ENCODE measurements around the gene ATRX.
"Not testable (repeated sequence)": the region's sequence is repeated elsewhere in the genome, so short reads cannot be mapped to it uniquely, and the experiment has no call there.

ATRX gene

GRCh38 chrX:77505227-77505626 is 280.8 kb downstream of the ATRX start:
- DNase-seq (ENCODE audit: extremely low spot score) = no peak
- POLR2A ChIA-PET = no interaction called here
- CTCF ChIA-PET = interaction anchor here (1.4 kb wide), 1 partner anchor 14 kb away, joined by 3 read pairs; no protein-coding TSS in a partner anchor
- TF ChIP-seq CTCF (IDR thresholded peaks at IDR 0.05; ENCODE audit: control extremely low read depth, extremely low read depth, low read depth, missing control alignments) = no peak

- no peak for TF ChIP-seq CTCF (IDR thresholded peaks at IDR 0.05; ENCODE audit: control extremely low read depth, extremely low read depth, low read depth, missing control alignments)
- ChIA-PET CTCF (no interaction called here), POLR2A (no interaction called here)
- no peak for DNase-seq (ENCODE audit: extremely low spot score)
Observed at GRCh38 chrX:77502951-77503525, 283.0 kb downstream of the ATRX start.

- CTCF ChIA-PET; DNase-seq (ENCODE audit: extremely low spot score); POLR2A ChIA-PET: not testable (repeated sequence)
Observed at GRCh38 chrX:77500164-77500563, 285.9 kb downstream of the ATRX start.

- POLR2A ChIA-PET = no interaction called here
- no peak for TF ChIP-seq CTCF (IDR thresholded peaks at IDR 0.05; ENCODE audit: control extremely low read depth, extremely low read depth, low read depth, missing control alignments)
- CTCF ChIA-PET = no interaction called here
- no peak for DNase-seq (ENCODE audit: extremely low spot score)
Observed at GRCh38 chrX:77493677-77494553, 292.1 kb downstream of the ATRX start.

GRCh38 chrX:77484045-77484444 is 302.0 kb downstream of the ATRX start:
- no peak for TF ChIP-seq CTCF (IDR thresholded peaks at IDR 0.05; ENCODE audit: control extremely low read depth, extremely low read depth, low read depth, missing control alignments)
- DNase-seq (ENCODE audit: extremely low spot score) = no peak
- CTCF ChIA-PET = no interaction called here

GRCh38 chrX:77455437-77455836 is 330.6 kb downstream of the ATRX start:
- no peak for DNase-seq (ENCODE audit: extremely low spot score)
- ChIA-PET CTCF (interaction anchor here (1.0 kb wide), 1 partner anchor 8 kb away, joined by 4 read pairs; the partner anchor contains the start of gene FGF16), POLR2A (no interaction called here)
- TF ChIP-seq CTCF (IDR thresholded peaks at IDR 0.05; ENCODE audit: control extremely low read depth, extremely low read depth, low read depth, missing control alignments) = no peak

More at GRCh38 chrX:77484045-77484444, 302.0 kb downstream of the ATRX start:
- POLR2A ChIA-PET = no interaction called here
